PC-3 (cell line): ENCODE data around the gene PLXNA2.

Experiments used
- EZH2phosphoT487 ChIP-seq: fragments of 300-600 bp; sonication (generic); IDR thresholded peaks from 2 replicates; pipeline ENCODE4 v1.6.1; 2018; ENCODE audit warnings: mild to moderate bottlenecking, antibody characterized with exemption, low read length, borderline replicate concordance
- TF ChIP-seq, protein P1 (sequence below): fragments of 300-600 bp; sonication (generic); conservative IDR thresholded peaks from 2 replicates; pipeline ENCODE4 v1.5.1; 2017; ENCODE audit warnings: antibody characterized with exemption, low read depth, mild to moderate bottlenecking, low read length

DNA sequence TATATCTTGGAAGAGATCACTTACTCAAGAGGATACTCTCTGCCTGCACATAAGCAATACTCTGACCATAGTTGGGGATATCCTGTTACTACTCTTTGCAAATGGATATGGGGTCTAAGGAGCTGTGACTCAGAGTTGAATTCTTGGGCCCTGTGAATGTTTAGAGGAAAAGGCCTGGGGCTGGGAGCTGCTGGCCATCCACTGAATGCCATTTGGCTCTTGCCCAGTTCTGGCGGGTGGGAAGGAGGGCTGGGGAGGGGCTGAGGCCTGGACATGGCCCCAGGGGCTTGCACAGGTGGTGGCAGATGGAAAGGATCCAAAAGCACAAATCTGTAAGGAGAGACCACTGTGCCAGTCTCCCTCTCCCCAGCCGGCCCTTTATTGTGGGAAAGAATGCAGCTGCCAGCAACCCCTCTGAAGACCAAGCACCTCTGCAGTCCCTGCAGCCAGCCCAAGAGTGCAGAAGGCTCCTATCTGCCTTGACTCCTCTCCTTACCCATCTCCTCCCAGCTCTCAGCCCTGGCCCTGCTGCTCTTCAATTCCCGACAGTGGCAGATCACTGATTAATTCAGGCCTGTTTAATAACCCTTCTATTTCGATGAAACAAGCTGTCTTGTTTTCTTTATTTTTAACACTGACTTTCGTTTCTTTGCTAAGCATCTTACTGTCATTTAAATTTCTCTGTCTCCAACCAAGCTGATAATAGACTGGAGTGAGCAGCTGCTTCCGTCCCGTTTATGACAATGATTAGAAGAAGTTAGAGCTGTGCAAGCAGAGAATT is 12.1 kb downstream of the PLXNA2 start:
- no peak for TF ChIP-seq EZH2phosphoT487
- TF ChIP-seq, protein P1, sequence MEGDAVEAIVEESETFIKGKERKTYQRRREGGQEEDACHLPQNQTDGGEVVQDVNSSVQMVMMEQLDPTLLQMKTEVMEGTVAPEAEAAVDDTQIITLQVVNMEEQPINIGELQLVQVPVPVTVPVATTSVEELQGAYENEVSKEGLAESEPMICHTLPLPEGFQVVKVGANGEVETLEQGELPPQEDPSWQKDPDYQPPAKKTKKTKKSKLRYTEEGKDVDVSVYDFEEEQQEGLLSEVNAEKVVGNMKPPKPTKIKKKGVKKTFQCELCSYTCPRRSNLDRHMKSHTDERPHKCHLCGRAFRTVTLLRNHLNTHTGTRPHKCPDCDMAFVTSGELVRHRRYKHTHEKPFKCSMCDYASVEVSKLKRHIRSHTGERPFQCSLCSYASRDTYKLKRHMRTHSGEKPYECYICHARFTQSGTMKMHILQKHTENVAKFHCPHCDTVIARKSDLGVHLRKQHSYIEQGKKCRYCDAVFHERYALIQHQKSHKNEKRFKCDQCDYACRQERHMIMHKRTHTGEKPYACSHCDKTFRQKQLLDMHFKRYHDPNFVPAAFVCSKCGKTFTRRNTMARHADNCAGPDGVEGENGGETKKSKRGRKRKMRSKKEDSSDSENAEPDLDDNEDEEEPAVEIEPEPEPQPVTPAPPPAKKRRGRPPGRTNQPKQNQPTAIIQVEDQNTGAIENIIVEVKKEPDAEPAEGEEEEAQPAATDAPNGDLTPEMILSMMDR = no peak
